Activated CD4-positive, alpha-beta T cell treated with anti-CD3 and anti-CD28 coated beads, Interleukin-2, Interleukin-4, amounts not matched to agents 100 ng/mL and 50 ng/mL, durations not matched to agents 16 hours and 8 hours (primary cell): ENCODE results near the gene MYO3B.

Source experiments
- DNase-seq: peaks from one replicate; pipeline ENCODE4 v3.0.0-alpha.2; 2020; ENCODE audit warnings: low spot score

Gene MYO3B, protein sequence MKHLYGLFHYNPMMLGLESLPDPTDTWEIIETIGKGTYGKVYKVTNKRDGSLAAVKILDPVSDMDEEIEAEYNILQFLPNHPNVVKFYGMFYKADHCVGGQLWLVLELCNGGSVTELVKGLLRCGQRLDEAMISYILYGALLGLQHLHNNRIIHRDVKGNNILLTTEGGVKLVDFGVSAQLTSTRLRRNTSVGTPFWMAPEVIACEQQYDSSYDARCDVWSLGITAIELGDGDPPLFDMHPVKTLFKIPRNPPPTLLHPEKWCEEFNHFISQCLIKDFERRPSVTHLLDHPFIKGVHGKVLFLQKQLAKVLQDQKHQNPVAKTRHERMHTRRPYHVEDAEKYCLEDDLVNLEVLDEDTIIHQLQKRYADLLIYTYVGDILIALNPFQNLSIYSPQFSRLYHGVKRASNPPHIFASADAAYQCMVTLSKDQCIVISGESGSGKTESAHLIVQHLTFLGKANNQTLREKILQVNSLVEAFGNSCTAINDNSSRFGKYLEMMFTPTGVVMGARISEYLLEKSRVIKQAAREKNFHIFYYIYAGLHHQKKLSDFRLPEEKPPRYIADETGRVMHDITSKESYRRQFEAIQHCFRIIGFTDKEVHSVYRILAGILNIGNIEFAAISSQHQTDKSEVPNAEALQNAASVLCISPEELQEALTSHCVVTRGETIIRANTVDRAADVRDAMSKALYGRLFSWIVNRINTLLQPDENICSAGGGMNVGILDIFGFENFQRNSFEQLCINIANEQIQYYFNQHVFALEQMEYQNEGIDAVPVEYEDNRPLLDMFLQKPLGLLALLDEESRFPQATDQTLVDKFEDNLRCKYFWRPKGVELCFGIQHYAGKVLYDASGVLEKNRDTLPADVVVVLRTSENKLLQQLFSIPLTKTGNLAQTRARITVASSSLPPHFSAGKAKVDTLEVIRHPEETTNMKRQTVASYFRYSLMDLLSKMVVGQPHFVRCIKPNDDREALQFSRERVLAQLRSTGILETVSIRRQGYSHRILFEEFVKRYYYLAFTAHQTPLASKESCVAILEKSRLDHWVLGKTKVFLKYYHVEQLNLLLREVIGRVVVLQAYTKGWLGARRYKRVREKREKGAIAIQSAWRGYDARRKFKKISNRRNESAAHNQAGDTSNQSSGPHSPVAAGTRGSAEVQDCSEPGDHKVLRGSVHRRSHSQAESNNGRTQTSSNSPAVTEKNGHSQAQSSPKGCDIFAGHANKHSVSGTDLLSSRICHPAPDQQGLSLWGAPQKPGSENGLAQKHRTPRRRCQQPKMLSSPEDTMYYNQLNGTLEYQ (N-terminal part only)

DNA sequence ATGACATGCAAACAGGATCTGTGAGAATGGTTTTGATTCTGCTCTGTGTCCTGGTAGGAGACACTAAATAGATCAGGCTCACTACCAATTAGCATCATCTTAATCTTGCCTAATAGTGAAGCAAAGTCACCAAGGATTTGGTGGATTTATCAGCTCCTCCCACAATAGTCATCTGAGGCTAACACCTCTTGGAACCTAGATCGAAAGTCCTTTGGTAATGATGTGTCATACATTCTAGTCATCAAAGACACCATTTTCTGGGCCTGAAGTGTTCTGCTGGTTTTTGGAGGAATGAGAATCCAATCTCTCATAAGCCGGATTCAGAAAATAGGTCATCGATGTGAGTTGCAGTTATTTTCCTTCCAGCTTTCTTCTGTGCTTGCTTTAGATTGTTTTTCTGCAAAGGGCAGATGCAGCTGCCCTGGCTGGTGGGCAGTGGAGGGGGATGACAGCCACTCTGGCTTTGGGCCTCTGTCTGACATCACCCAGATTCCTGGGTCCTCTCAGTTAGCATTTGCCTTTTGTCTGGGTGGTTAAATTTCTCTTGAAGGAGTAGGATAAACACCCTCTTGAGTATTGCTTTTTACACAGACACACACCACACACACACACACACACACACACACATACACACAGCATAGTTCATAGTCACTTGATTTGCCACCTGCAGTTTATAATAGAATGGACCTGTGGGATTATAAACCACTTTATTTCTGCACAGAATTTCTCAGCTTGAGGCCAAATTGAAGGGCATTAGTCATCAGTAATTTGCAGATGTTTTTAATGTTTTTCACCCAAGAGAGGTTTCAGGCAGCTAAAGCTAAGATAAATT, at the start of gene MYO3B:
MYO3B (plus strand) TSS at position 198 of the 832 bp plus-strand sequence; CDS start at position 339, 141 bp downstream.
- peak; percentile 67 for DNase-seq

GRCh38 chr2:170139276-170139967, 38.5 kb upstream of the MYO3B start:
- no peak for DNase-seq

- no peak for DNase-seq
Observed at GRCh38 chr2:170140561-170140960, 37.4 kb upstream of the MYO3B start.

GRCh38 chr2:170141865-170142264, 36.1 kb upstream of the MYO3B start:
- no peak for DNase-seq

DNA sequence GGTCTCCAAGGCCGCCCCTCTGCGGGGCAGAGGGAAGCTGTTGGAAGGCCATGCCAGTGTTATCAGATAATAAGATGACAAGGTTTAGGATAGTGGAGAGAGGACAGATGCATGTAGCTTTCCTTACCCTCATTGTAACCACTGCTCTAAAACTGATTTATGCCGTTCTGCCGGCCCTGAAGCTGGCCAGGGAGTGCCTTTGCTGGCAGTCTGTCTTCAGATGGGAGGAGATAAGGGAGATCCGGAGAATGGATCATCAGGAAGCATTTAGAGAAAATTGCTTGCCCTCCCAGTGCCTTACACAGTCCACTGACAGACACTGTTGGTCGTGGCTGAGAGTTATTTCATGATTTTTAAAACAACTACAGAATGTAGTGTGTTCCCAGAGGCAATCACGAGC, 35.4 kb upstream of the MYO3B start:
- no peak for DNase-seq

DNA sequence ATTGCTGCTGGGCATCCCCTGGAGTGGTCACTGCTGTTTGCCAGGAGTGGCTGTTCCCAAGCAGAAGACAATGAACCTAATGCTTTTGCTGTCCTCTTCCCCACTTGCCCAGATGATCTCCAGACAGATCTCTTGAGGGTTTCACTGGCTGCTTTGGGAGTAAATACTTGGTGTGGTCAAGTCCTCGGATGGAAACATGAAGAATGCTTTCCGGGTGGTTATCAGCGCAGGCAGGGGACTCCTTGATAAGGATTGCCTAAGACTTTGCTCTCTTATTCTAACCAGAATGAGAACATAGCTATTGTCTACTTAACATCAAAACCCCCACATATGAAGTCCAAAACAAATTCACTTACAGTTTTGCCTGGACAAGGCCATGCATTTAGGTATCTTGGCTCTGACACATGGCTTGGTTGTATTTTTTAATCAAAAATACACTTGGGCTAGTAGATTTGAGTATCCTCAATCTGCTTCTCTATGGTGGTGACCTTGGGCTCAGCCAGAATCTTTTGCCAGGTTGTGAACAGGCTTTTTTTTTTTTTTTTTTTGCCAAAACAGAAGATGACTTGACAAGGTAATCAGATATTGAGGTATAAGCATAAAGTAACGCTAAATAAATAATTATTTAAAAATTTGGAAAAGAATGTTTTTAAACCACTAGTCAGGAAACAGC, 34.8 kb upstream of the MYO3B start:
- DNase-seq: no peak

DNA sequence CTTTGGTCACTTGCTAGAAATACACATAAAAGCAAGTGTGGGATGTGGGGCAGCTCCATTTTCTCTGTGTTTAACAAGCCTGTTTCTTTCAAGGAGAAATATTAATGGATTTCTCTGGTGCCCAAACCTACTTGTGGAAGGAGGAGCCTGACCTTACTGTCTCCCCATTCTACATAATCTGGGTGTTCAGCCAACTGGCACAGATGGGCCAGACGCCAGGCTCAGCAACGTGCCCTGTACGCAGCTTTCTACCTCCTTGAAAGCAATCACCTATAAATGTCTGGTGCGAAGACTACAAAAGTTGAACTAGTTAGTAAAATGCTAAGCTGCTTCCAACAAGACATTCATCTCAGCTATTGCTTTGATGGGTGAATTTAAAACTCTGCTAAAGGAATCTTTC, 33.2 kb upstream of the MYO3B start:
- DNase-seq: no peak

DNA sequence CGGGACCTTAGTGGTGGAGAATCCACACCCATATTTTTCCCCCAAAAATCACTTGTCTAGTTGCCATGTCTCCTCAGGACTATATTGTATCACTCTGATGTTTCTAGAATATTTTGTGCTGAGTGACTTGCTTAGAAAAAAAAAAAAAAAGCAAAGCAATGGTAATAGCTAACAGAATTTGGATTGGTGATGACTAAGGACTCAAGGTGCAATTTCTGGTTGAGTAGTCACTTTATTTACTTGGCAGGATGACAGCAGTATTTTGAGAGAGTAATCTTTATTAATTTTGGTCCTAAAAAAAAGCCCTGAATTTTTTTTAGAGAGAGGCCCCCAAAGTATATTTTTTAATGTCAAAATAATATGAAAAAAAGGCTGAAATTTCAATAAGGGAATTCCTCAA, 32.8 kb upstream of the MYO3B start:
- DNase-seq: no peak

DNA sequence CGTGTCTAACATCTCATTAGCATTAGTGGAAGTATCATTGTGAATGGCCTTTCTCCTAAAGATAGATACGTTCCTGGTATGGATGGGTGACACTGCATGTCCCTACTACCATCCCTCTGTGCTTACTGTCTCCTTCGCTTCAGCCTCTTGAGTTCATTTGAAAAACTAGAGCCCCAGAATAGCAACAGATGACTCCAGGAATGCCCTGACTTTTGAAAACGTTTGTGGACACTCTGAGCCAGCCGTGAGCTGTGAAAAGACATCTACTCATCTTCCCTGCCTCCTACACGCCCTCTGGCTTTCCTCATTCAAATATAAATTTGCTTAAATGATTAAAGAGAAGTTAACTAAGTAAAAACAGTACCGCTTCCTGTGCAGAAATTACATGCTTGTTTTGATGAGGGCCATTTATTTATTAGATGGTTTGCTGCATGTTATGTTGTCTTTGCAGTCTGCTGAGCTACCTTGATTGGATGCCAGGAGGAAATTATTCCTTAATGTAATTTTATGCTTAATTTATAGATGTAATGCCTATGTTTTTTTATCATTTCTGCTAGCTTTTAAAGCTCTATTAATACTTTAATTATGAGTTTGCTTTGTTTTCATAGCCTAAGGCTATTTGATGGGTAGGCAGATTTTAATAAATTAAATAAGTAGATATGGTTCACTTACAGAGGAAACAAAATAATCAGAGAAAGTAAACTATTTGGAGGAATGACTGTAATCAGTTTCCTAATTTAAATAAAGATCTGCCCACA, 32.1 kb upstream of the MYO3B start:
- no peak for DNase-seq

DNA sequence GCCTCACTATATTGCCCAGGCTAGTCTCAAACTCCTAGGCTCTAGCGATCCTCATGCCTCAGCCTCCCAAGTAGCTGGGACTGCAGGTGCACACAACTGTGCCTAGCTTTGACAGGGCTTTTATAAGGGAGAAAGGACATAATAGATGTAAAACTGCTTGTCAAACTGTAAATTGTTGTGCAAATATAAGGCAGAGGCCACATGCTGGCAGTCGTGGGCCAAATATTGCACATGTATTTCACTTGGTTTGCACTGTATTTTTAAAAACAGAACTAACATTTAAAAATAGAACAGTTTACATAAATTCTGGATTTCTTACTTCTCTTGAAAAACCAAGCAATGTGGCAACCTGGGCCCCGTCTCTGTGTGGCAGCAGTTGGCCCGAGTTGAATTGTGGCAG, 31.2 kb upstream of the MYO3B start:
- no peak for DNase-seq

GRCh38 chr2:170147576-170147975, 30.4 kb upstream of the MYO3B start:
- DNase-seq: no peak

GRCh38 chr2:170148161-170148560, 29.8 kb upstream of the MYO3B start:
- DNase-seq: no peak

DNA sequence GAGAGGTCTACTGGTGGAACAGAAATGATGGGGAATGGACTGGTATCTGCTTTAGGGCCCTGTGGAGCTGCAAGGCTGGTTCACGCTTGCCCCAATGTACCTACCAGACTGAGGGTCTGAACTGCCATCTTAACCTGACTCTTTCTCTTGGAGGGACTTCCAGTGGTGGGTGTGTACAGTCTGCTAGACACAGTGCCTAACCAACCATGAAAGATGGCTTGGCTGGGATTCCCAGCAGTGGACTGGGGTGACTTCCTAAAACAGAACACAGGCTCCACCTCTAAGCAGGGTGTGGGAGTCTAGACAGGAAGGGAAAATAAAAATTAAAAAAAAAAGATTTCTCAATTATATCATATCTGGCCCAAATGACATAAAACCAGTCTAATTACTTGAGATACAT, 25.5 kb upstream of the MYO3B start:
- DNase-seq: no peak

DNA sequence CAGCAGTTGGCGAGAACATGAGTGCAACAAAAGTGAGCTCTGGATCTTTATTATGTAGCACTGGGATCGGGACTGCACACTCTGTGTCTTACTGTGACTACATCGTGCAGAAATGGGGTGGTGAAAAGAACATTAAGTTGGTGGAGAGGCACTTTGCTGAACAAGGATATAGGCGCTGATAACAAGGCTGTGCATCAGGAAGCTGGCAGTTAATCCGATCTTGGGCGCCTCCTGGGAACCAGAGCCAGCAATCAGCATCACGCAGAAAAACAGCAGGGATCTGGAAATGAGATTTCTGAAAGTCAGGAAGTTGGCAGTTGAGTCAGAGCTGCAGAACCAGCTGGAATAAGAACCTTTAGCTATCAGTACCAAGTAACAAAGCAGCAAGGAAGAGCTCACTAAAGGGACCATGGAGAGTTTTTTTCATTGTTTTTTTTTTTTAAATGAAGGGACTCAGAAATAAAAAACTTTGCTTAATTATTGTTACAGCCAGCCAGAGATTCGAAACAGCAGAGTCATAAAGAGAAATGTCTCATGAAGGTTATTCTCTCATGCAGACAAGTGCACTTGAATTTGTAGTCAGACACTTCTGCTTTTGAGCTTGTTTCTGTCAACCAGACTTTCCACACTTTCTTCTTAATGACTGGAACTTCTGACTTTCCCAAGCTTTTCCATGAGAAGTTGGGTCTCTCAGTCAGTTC, 22.8 kb upstream of the MYO3B start:
- no peak for DNase-seq

DNA sequence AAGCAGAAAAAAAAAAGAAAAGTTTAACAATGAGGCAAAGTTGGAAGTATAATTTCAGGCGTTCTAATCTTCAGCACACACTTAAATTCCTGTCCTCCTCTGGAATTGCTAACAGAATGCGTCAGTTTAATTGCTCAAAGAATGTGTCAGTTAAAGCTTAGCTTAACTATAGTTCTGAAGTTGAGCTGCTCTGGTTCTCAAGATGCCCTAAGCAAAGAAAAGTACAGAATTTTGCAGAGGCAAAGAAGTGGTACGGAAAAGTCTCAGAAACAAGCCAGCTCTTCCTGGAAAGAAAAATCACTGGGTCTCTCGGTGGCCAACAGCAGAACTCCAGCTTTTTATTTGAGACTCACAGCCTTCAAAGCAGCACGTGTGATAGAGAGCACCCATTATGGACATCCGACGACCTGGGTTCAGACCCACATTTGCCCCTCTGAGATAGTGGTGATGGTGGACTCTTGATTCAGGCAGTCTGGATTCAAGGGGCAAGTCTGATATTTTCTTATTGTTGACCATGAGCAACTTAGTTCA, 22.2 kb upstream of the MYO3B start:
- DNase-seq: no peak

DNA sequence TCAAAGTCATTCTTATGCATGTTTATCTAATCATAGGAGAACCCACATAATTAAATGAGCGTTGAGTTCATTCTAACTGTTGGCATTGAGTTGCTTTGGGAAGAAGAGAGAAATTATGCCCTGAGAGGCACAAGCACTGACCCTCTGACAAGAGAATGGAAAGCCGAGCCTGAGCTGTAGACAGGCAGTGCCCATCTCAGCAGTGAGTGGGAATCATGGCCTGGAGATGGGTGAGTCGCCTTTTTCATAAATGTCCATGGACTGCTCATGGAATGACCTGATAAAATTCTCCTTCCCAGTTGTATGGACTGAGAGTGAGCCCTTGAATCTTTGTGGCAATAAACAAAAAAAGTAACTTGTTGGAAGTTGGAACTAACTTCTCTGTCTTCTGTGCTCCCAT, 21.4 kb upstream of the MYO3B start:
- no peak for DNase-seq

DNA sequence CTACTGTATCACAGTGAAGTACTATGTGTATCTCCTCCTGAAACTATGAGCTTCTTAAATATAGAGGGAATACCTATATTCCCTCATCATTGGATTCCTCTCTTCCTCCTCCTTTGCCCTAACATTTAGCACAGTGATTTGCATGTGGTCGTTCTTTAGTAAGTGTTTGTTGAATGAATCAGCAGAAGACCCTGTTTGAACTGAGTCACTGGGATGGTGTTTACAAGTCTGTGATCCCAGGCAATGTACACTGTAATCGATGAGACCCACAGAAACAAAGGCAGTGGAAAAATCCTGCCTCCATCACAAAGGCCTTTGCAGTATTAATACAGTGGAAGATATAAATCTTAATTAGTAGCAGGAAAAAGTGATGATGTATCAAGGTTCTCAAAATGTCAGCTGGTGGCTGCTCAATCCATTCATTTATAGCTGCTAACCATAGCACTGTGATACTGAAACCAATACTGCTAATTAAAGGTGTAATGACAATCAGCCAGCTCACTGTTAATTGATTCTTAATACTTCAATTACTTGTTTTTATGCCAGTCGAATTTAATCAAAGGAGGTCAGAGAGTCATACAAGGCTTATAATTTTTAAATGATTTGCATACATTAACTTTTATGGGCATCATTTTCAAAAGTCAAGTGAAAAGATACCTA, 20.8 kb upstream of the MYO3B start:
- no peak for DNase-seq

GRCh38 chr2:170159060-170159459, 18.9 kb upstream of the MYO3B start:
- no peak for DNase-seq
